GM13977 (cell line): ENCODE data around the gene TANC2.

ENCODE experiments used
- DNase-seq: peaks from one replicate; pipeline ENCODE4 v3.0.0; 2012; ENCODE audit warnings: low spot score
- CTCF ChIP-seq: IDR thresholded peaks from 2 replicates; pipeline ENCODE4 v1.5.1; 2012; ENCODE audit warnings: mild to moderate bottlenecking, control low read depth; ENCODE audit not compliant: insufficient read depth; ENCODE audit errors: extremely low read depth, missing control alignments
- in situ Hi-C: fragments of 300-500 bp; cut with MboI; formaldehyde crosslinking; loops from one replicate; pipeline ENCODE4 v1.12.0; 2022; ENCODE audit warnings: low sequenced_read_pairs, low pct_unique_long_range_greater_than_20kb, mixed read lengths, inconsistent platforms; ENCODE audit not compliant: unreplicated experiment

The TANC2 gene

GRCh38 chr17:62925267-62925836 is 40.7 kb upstream of the TANC2 start:
- TF ChIP-seq CTCF, result no peak
- in situ Hi-C loops, result no loop called here
- DNase-seq, result no peak

DNA sequence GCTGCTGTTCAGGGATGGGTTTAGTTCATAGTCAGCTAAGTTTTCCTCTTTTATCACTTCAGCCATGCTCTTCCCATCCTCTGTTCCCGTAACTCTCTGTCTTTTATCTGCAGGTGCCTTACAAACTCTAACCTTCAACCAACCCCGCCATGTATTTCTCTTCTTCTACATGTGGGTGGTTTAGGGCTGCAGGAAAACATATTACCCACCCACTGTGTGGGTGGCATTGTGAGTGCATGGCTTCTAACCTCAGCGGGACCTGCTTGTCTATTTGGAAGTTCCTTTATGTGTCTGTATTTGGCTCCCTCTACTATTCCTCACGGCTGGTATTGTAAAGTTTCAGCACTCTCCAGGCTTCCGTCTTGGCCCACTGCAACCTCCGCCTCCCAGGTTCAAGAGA is 39.0 kb upstream of the TANC2 start:
- in situ Hi-C loops, result no loop called here
- TF ChIP-seq CTCF, result no peak
- no peak for DNase-seq

- in situ Hi-C loops, result no loop called here
- no peak for TF ChIP-seq CTCF
- DNase-seq, result no peak
Measured at GRCh38 chr17:62929320-62929719, 36.7 kb upstream of the TANC2 start.

GRCh38 chr17:62931101-62931500 is 34.9 kb upstream of the TANC2 start:
- TF ChIP-seq CTCF, result no peak
- DNase-seq, result no peak
- in situ Hi-C loops, result no loop called here

GRCh38 chr17:62933501-62934385 is 32.3 kb upstream of the TANC2 start:
- no peak for DNase-seq
- in situ Hi-C loops, result no loop called here
- TF ChIP-seq CTCF, result no peak

DNA sequence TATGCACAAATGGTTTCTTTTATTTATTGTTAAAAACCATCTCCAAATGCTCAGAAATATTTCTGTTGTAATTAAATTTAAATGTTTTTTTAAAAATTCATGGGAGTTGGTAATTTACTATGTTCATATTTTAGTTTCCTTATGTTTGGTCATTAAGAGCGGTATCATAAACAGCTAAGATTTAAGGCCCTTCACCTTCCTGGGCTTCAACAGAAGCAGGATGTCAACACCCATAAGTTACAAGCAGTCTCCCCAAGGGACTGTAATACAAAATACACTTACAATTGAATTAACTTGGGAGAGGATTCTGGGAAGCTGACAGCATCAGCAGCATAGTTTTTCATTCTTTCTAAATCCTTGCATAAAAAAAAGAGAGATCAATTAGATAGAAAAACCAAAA is 30.9 kb upstream of the TANC2 start:
- in situ Hi-C loops, result no loop called here
- TF ChIP-seq CTCF, result no peak
- DNase-seq, result no peak
